ENCODE measurements around the gene TMEM181.
"Not testable (repeated sequence)": the region's sequence is repeated elsewhere in the genome, so short reads cannot be mapped to it uniquely, and the experiment has no call there.

The TMEM181 gene

DNA sequence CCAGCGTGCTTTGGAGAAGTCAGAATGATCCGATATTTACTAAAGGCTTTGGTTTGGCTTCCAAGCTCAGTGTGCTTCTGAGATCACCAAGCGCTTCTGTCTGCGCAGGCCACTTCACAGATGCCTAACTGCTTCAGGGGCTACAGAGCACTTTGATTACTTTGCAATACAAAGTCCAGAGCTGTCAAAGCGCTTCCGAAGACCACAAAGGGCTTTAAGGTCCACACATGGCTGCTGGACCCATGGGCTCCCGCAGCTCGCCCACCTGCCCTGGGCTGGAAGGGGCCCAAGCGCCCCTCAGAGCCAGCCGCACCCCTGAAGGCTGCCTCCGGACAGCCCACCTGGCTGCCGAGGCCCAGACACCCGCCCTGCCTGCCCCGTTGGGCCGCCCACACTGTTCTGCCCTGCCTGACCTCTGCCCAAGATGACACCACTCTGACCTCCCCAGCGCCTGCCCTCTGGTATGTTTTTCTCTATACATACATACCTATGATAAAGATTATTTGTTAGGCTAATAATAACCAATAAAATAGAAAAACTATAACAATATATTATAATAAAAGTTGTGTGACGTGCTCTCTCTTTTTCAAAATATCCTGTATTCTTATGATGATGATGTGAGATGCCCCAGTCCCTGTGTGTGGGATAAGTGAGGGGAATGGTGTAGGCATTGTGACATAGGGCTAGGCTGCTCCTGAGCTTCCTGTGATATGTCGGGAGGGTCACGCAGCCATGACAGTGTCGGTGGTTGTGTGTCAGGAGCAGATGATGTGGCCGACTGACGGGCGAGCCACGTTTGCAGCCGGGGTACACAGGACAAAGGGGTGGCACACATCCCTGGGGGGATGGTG lies 62.0 kb downstream of the TMEM181 start:
- no peak for DNase-seq (ENCODE audit: low read depth in 2 of 2)

DNA sequence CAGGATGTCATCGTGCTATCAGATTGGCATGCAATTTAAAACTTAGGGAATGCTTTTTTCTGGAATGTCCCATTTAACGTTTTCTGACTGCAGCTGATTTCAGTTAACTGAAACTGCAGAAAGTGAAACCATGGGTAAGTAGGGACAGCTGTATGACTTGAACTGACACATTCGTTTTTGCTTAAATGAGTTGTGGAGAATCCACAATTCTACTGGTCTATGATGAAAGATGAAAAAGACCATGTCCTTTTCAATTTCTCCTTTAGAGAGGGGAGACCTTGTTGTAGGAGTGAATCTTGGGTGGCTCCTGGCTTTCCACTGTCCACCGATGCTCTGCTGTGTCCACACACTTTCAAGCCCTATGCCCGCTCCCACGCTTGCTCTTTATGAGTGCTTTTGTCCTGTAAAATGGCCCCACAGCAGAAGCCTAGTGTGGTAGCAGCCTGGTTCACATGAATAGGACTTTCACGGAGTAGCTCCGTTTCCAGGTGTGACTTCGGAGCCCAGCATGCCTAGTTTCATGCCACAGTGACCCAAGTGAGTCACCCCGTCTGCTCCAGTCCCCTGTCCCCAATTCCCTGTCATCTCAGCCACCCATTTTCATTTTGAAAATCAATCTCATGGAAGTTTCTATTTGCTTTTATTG lies 62.8 kb downstream of the TMEM181 start:
- no peak for DNase-seq (ENCODE audit: low read depth in 2 of 2)

DNA sequence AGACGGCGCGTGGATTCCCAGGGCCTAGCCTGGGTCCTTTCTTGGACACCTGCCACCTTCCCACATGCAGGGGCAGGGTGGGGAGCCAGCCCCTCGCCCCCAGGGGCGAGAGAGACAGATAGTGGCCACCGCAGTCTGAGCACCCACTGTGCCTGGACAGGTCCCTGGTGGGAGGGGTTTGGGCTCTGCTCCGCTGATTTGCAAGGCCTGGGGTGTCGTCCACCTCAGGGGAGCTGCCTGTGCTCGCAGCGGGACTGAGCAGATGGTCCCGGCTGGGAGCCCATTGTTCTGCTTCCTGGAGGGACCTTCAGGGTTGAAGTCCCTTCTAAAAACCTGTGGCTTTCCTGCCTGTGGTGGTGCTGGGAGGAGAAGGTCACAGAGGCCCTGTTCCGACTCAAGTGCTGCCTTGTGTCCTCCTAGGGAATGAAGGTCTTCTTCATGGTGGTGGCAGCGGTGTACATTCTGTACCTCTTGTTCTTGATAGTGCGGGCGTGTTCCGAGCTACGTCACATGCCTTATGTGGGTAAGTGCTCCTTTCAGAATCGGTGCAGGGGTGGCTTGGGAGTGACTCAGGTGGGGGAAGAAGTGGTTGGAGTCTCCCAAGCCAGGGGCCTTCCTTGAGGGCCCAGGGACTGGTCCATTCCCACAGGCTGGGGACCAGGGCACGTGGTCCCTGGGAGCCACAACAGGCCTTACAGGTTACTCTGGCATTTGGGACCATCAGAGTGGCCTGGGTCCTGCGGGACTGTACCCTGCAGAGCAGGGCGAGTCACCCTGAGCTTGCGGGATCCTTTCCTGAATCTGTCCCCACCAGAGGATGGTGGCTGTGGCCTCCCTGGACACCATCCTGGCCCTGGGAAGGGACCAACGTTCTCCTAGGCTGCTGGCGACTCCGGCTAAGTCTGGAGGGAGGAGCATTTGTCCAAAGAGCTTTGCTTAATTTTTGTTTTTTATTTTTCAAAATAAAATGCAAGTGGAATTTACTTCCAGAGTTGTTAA lies 65.1 kb downstream of the TMEM181 start:
- DNase-seq (ENCODE audit: low read depth in 2 of 2), result no peak

DNA sequence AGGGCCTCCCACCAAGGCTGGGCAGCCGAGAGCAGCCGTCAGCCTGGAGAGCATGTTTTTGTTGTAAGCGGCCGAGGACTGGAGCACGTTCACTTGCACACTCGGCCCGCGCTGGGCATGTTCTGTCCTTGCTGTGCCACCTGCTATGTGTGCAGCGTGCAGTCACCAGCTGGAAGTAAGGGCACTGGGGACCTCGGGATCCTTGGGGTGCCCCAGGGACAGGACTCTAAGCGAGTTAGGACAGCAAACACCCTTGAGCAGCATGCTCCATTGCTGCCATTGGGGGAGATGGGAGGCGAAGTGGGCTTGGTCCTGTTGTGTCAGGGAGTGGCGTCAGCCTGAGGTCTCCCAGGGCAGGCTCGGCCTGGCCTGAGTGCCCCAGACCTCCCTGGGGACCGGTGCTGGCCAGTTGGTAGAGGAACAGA lies 66.0 kb downstream of the TMEM181 start:
- no peak for DNase-seq (ENCODE audit: low read depth in 2 of 2)

DNA sequence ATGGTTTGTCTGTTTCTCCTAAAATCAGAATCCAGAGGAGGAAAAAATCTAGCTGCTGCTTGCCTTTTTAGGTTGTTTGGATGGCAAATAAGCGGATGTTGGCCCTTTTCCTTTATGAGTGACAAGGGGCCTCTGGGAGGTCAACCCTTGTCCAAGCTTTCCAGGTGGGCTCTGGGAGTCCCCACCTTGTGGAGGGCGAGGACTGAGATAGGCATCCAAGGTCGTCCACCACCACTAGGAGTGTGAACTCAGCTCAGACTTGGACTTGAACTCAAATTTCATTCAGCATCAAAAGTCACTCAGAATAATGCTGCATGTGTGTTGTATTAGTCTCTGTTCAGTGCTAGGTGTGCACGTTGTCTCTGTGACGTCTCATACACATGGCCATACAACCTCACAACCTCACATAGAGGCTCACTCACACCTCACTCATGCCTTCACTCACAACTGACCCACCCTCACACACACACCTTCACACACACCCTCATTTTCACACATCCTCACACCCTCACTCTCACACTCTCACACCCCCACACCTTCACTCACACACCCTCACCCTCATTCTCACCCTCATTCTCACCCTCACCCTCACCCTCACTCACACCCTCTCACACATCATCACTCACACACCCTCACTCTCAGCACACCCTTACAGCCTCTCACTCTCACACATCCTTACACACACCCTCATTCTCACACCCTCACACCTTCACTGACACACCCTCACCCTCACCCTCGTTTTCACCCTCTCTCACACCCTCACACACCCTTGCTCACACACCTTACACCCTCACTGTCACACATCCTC lies 66.7 kb downstream of the TMEM181 start:
- DNase-seq (ENCODE audit: low read depth in 2 of 2), result no peak

- no peak for DNase-seq (ENCODE audit: low read depth in 2 of 2)
Measured at GRCh38 chr6:158627168-158627939, 67.5 kb downstream of the TMEM181 start.

DNA sequence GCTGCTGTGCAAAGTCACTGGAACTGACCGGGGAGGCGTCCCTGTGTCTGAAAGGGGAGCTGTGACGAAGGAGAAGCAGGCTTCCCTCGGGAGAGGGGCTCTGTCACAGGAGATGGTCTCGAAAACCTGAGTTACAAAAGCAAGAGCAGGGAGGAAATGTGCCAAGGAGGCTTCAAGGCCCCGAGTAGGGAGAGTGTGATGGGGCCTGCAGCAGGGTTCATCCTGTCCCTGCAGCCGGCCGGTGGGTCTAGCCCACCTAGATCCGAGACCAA lies 68.0 kb downstream of the TMEM181 start:
- DNase-seq (ENCODE audit: low read depth in 2 of 2), result no peak

GRCh38 chr6:158628542-158628941 lies 68.7 kb downstream of the TMEM181 start:
- DNase-seq (ENCODE audit: low read depth in 2 of 2), result no peak

DNA sequence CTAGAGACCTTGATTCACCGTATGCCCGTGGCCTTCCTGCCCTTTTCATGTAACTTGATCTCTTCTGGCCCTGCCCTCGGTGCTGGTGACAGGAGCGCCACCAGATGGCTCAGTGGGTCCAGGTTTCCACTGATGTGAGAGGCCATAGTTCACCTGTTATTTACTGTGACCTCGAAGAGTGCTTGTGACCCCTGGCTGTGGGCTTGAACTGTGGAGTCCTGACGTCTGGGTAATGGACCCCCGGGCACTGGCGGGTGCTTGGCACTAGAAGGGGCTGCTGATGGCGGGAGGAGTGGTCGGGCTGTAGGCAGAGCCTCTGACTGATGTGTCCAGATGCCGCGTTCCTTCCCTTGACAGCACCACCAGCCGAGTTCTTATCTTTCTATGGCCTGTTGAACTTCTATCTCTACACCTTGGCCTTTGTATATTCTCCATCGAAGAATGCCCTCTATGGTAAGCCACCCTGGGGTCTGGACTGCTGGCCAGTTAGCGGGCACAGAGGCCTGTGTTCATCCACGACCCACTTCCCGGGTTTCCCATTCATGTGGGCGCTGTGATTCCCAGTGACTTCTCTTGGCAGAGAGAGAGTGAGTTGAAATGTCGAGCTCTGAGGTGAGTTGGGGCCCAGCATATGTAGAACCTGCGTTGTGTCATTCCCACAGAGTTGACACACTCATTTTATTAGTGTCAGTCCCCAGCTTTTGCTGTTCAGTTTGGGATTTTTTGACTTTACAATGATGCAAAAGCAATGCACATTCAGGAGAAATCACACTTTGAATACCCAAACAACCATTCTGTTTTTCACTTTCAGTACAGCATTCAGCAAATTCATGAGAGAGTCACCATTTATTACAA lies 69.7 kb downstream of the TMEM181 start:
- DNase-seq (ENCODE audit: low read depth in 2 of 2), result no peak

GRCh38 chr6:158630938-158631616 lies 71.2 kb downstream of the TMEM181 start:
- no peak for DNase-seq (ENCODE audit: low read depth in 2 of 2)

DNA sequence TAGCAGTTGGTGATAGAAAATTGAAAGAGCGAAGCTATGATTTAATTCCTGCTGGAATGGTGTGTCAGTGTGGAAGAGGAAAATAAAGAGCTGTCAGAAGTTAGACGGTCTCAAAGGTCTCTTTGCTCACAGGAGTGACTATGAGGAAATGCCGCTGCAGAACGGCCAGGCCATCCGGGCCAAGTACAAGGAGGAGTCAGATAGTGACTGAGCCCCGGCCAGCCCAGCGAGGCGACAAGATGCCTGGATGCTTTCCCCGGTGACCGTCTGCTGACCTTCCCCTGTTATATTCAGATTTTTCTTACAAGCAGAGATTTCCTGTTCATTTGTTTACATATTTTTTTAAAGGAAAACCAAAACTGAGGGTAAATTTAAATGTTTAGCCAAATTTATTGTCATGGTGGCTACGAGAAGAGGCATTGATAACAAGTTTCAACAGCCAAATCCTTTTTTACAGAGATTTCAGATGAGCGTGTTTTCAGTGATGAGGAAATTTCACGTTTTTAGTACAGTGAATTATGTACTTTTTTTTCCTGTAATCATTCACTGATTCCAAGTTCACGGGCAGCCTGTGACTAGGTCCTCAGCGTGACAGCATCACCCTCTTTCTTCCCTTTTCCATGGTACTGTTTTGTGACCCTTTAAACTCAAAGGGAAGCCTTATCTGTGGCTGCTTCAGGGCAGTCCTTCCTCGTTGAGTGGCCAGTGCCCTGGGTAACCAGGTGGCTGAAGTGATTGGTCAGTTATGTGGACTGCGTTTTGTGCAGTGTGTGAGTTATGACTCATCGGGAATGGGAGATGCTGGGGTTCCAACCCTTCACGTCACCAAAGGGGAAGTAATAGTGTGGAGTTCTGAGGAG lies 72.0 kb downstream of the TMEM181 start:
- DNase-seq (ENCODE audit: low read depth in 2 of 2), result no peak

- DNase-seq (ENCODE audit: low read depth in 2 of 2), result not testable (repeated sequence)
Measured at GRCh38 chr6:158632538-158633119, 72.7 kb downstream of the TMEM181 start.

GRCh38 chr6:158633127-158633526 lies 73.2 kb downstream of the TMEM181 start:
- DNase-seq (ENCODE audit: low read depth in 2 of 2), result no peak

DNA sequence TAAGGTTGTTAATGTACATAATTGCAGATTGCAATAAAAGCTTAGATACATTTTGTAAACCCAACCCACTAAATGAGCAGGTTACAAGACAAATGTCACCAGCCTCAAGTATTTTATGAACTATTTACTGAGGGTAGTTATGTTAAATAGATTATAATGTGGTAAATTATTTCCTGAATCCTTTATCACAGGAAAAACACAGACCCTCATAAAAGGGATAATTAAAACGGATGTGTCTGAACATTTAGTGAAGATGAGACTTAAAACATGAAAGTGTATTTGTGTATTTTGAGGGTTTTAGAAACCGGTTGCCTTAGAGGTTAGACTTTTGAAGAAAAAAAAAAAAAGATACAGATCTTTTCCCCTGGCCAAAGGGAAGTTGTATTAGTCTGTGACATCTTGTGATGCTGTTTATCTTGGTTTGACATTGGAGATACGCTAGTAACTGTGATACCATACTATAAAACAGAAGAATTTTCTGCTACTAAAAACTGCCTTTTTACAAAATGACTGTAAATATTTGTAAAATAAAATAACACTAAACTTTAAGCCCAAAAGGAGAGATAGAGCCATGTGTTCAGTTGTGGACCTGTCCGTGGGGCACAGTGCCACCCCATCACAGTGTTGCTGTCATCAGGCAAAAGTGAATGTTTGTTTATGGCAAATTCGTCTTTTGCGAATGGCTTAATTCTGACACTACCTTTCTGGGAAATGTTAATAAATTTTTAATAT lies 75.0 kb downstream of the TMEM181 start:
- DNase-seq (ENCODE audit: low read depth in 2 of 2), result no peak

DNA sequence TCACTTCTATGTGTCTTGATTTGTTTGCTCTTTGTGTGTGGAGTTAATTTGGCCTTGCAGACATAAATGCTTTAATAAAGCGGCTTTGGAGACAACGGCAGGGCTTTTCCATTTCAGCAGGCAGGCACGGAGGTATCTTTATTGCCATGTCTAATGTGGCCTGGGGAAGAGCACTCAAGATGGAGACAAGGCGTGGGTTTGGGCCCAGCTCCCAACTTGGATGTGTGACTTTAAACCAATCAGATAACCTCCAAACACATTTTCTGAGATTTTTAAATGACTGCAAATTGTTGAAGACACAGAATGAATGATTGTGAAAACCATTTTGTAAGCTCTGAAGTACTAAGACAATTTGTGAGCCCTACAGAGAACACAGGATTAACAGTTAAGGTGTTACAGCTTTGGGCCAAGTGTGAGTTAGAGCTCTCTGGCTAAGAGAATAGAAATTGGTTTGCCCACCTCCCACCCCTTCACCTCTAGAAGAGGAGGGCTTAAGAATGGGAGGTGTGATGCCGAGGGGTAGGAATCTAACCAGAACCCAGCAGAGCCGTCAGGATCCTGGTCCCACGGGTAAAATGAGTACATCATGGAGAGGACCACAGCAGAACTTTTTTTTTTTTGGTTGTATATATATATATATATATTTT lies 75.7 kb downstream of the TMEM181 start:
- no peak for DNase-seq (ENCODE audit: low read depth in 2 of 2)

GRCh38 chr6:158636778-158637177 lies 76.9 kb downstream of the TMEM181 start:
- DNase-seq (ENCODE audit: low read depth in 2 of 2), result no peak
